ENCODE results near the gene SMYD2. TPM values are rescaled to one million over a fixed set of nuclear protein-coding genes. Genes with fewer than 3 reads are reported as not detected.

Gene SMYD2
- total and polyA plus RNA-seq, 2 experiments from 2014 or later, result 34.9 to 52.1 TPM

- H3K9me2 ChIP-seq (ENCODE audit: insufficient read depth), result no peaks in the 10 kb centered on the region
- 82 to 88% methylated on average over 3 of the region's 3 CpGs for WGBS, 2 experiments (ENCODE audit: low coverage in 1 of 2, low lambda C conversion rate in 2 of 2, missing lambda C conversion rate in 2 of 2)
- no peaks in the 10 kb centered on the region for H3K27me3 ChIP-seq (replicated peaks; ENCODE audit: insufficient read depth)
- H3K9ac ChIP-seq, result no peak overlapping the region
- H3F3A ChIP-seq (ENCODE audit: insufficient read depth), result 0 out of 2 replicates have a peak, but pooled peaks cover 21% of the 10 kb centered on the region
- TF ChIP-seq EZH2phosphoT487 (IDR thresholded peaks at IDR 0.05; ENCODE audit: insufficient read depth, low read depth) (no peak), EZH2 (IDR thresholded peaks at IDR 0.05; ENCODE audit: insufficient read depth, poor library complexity, severe bottlenecking) (no peak)
- no peaks in the 10 kb centered on the region for H4K20me1 ChIP-seq (ENCODE audit: insufficient read depth)
- no peaks in the 10 kb centered on the region for H3K79me2 ChIP-seq (ENCODE audit: insufficient read depth)
- H3K36me3 ChIP-seq (ENCODE audit: low read depth), result no peaks in the 10 kb centered on the region
- in situ Hi-C loops (cut with MboI), result loop anchor here (5.0 to 25.0 kb wide), 3 partner anchors 113 to 1207 kb away; no protein-coding TSS in a partner anchor
- H3K4me1 ChIP-seq (ENCODE audit: insufficient read depth), result peaks cover 3% of the 10 kb centered on the region; the same call in 1 of the 2 replicates
- no peak overlapping the region for H3K4me2 ChIP-seq (ENCODE audit: unreplicated experiment)
- no peak overlapping the region for H3K27ac ChIP-seq
- DNase-seq, result no peak
- no peak overlapping the region for H3K4me3 ChIP-seq
- H2AFZ ChIP-seq, result no peak overlapping the region
- no peaks in the 10 kb centered on the region for H3K9me3 ChIP-seq (ENCODE audit: low read depth)
Measured at GRCh38 chr1:214330222-214330621, 49.3 kb downstream of the SMYD2 start.

- in situ Hi-C loops (cut with MboI), result loop anchor here (5.0 to 25.0 kb wide), 3 partner anchors 113 to 1207 kb away; no protein-coding TSS in a partner anchor
- no peak for TF ChIP-seq EZH2phosphoT487 (IDR thresholded peaks at IDR 0.05; ENCODE audit: insufficient read depth, low read depth)
- TF ChIP-seq EZH2 (IDR thresholded peaks at IDR 0.05; ENCODE audit: insufficient read depth, poor library complexity, severe bottlenecking), result no peak
- H3K27ac ChIP-seq, result no peak overlapping the region
Measured at GRCh38 chr1:214330715-214331114, 49.8 kb downstream of the SMYD2 start.

DNA sequence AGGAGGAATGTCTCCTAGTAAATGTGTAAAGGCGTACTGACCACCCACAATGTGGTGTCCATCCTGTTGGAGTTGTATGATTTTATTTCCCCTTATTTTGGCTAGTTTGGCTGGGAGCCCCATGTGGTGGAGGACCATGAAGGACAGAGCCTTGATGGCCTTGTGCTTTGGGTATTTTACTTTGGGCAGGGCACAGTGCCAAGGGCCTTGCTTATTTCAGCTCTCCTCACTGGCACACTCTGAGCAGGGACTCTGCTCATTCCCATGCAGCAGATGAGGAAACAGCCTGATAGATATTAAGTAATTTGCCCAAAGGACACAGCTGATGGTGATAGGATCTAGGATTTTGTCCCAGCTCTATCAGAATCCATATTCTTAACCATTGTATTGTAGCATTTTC lies 50.2 kb downstream of the SMYD2 start:
- Histone ChIP-seq H3K27me3 (replicated peaks; ENCODE audit: insufficient read depth) (no peaks in the 10 kb centered on the region), H3K36me3 (ENCODE audit: low read depth) (no peaks in the 10 kb centered on the region), H3K9me2 (ENCODE audit: insufficient read depth) (no peaks in the 10 kb centered on the region), H3K79me2 (ENCODE audit: insufficient read depth) (no peaks in the 10 kb centered on the region), H2AFZ (no peak overlapping the region), H3K27ac (no peak overlapping the region), H3K9ac (no peak overlapping the region), H4K20me1 (ENCODE audit: insufficient read depth) (no peaks in the 10 kb centered on the region), H3K4me1 (ENCODE audit: insufficient read depth) (peaks cover 3% of the 10 kb centered on the region; the same call in 1 of the 2 replicates), H3K4me3 (no peak overlapping the region), H3K4me2 (ENCODE audit: unreplicated experiment) (no peak overlapping the region), H3F3A (ENCODE audit: insufficient read depth) (0 out of 2 replicates have a peak, but pooled peaks cover 21% of the 10 kb centered on the region), H3K9me3 (ENCODE audit: low read depth) (no peaks in the 10 kb centered on the region)
- 91 to 95% methylated on average over 1 of the region's 1 CpG for WGBS, 2 experiments (ENCODE audit: low coverage in 1 of 2, low lambda C conversion rate in 2 of 2, missing lambda C conversion rate in 2 of 2)
- DNase-seq, result no peak
- TF ChIP-seq EZH2phosphoT487 (IDR thresholded peaks at IDR 0.05; ENCODE audit: insufficient read depth, low read depth), result no peak
- TF ChIP-seq EZH2 (IDR thresholded peaks at IDR 0.05; ENCODE audit: insufficient read depth, poor library complexity, severe bottlenecking), result no peak
- in situ Hi-C loops (cut with MboI), result loop anchor here (5.0 to 25.0 kb wide), 3 partner anchors 114 to 1206 kb away; no protein-coding TSS in a partner anchor

More at GRCh38 chr1:214330715-214331114, 49.8 kb downstream of the SMYD2 start:
- Histone ChIP-seq H3K79me2 (ENCODE audit: insufficient read depth) (no peaks in the 10 kb centered on the region), H3K9ac (no peak overlapping the region), H2AFZ (no peak overlapping the region), H3K4me1 (ENCODE audit: insufficient read depth) (peaks cover 3% of the 10 kb centered on the region; the same call in 1 of the 2 replicates), H3F3A (ENCODE audit: insufficient read depth) (0 out of 2 replicates have a peak, but pooled peaks cover 21% of the 10 kb centered on the region), H3K9me3 (ENCODE audit: low read depth) (no peaks in the 10 kb centered on the region), H3K27me3 (replicated peaks; ENCODE audit: insufficient read depth) (no peaks in the 10 kb centered on the region), H3K36me3 (ENCODE audit: low read depth) (no peaks in the 10 kb centered on the region), H3K9me2 (ENCODE audit: insufficient read depth) (no peaks in the 10 kb centered on the region), H4K20me1 (ENCODE audit: insufficient read depth) (no peaks in the 10 kb centered on the region), H3K4me2 (ENCODE audit: unreplicated experiment) (no peak overlapping the region), H3K4me3 (no peak overlapping the region)
- WGBS, 2 experiments (ENCODE audit: low coverage in 1 of 2, low lambda C conversion rate in 2 of 2, missing lambda C conversion rate in 2 of 2), result 91 to 94% methylated on average over 12 of the region's 12 CpGs
- no peak for DNase-seq

DNA sequence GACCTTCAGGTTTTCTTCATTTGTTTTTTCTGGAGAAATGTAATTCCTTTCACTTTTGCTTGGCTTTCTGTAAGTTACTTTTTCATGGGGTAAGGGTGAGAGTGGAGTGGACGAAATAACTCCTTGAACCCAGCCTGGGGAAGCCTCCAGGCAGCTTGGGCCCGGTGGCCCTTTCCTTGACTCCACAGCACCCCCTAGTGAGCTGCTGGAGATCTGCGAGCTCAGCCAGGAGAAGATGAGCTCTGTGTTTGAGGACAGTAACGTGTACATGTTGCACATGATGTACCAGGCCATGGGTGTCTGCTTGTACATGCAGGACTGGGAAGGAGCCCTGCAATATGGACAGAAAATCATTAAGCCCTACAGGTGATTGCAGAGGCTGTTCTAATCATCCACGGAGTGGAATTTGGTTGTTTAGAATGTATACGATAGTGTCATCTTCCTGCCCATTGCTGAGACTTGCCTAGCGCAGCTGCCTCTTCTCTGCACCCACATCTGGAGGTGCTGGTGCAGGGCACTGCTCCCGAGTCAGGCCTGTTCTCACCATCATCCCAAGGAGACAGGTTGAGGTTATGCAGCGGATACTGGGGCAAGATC lies 51.0 kb downstream of the SMYD2 start:
- no peaks in the 10 kb centered on the region for H3K9me2 ChIP-seq (ENCODE audit: insufficient read depth)
- no peaks in the 10 kb centered on the region for H3K79me2 ChIP-seq (ENCODE audit: insufficient read depth)
- H3K36me3 ChIP-seq (ENCODE audit: low read depth), result peaks cover 4% of the 10 kb centered on the region; the same call in 1 of the 2 replicates
- no peaks in the 10 kb centered on the region for H4K20me1 ChIP-seq (ENCODE audit: insufficient read depth)
- in situ Hi-C loops (cut with MboI), result loop anchor here (5.0 to 25.0 kb wide), 3 partner anchors 115 to 1205 kb away; no protein-coding TSS in a partner anchor
- H3K27me3 ChIP-seq (replicated peaks; ENCODE audit: insufficient read depth), result no peaks in the 10 kb centered on the region
- H3K4me2 ChIP-seq (ENCODE audit: unreplicated experiment), result no peak overlapping the region
- TF ChIP-seq EZH2 (IDR thresholded peaks at IDR 0.05; ENCODE audit: insufficient read depth, poor library complexity, severe bottlenecking) (no peak), EZH2phosphoT487 (IDR thresholded peaks at IDR 0.05; ENCODE audit: insufficient read depth, low read depth) (no peak)
- WGBS, 2 experiments (ENCODE audit: low coverage in 1 of 2, low lambda C conversion rate in 2 of 2, missing lambda C conversion rate in 2 of 2), result 65 to 68% methylated on average over 9 of the region's 9 CpGs
- no peak overlapping the region for H3K9ac ChIP-seq
- H3F3A ChIP-seq (ENCODE audit: insufficient read depth), result peaks cover 25% of the 10 kb centered on the region; the same call in 1 of the 2 replicates
- H3K27ac ChIP-seq, result no peak overlapping the region
- no peak overlapping the region for H2AFZ ChIP-seq
- no peaks in the 10 kb centered on the region for H3K9me3 ChIP-seq (ENCODE audit: low read depth)
- peak; percentile 65 for DNase-seq
- H3K4me3 ChIP-seq, result no peak overlapping the region
- H3K4me1 ChIP-seq (ENCODE audit: insufficient read depth), result peaks cover 3% of the 10 kb centered on the region; the same call in 1 of the 2 replicates

Measured in GM23248 (cell line).